ENCODE data around the gene SDK2.
"Not testable (repeated sequence)": the region's sequence is repeated elsewhere in the genome, so short reads cannot be mapped to it uniquely, and the experiment has no call there.

The SDK2 gene

DNA sequence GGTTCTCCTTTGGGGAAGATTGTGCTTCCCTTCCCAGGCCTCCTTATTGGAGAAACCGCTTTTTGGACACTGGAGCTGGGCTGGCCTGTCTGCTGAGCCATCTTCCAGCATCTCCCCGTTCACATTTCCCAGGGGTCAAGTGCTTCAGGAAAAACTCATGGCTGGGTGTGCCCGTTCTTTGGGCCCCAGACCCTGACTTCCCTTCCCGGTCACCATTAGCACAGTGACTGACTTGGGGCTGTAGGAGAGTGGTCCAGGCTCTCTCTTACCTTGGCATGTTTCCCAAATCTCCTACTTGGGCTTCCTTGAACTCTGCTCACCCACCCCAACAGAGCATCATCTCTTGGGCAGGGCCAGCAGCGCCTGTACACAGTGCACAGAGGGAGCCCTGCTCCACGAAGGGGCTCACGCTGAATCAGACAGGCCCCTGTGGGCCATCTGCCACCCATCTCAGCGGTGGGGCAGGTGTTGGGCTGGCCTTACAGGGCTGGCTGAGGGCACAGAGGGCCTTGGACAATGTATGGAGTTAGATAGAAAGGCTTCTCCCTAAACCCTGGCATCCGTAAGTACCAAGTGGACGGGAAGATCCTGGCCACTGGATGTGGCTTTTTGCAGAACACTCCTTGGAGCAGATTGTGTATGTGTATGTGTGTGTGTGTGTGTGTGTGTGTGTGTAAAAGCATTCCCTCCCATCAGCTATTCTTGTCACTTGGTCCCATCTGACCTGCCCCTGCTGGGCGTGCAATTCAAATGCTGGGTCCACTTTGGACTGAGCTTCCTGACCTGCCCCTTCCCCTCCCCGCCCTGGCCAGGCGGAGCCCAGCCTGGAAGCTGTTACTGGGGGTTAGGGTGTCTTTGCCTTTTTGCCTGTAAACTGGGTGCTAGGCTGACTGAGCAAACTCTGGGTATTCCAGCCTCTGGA, 307.6 kb downstream of the SDK2 start:
- no peak for DNase-seq

DNA sequence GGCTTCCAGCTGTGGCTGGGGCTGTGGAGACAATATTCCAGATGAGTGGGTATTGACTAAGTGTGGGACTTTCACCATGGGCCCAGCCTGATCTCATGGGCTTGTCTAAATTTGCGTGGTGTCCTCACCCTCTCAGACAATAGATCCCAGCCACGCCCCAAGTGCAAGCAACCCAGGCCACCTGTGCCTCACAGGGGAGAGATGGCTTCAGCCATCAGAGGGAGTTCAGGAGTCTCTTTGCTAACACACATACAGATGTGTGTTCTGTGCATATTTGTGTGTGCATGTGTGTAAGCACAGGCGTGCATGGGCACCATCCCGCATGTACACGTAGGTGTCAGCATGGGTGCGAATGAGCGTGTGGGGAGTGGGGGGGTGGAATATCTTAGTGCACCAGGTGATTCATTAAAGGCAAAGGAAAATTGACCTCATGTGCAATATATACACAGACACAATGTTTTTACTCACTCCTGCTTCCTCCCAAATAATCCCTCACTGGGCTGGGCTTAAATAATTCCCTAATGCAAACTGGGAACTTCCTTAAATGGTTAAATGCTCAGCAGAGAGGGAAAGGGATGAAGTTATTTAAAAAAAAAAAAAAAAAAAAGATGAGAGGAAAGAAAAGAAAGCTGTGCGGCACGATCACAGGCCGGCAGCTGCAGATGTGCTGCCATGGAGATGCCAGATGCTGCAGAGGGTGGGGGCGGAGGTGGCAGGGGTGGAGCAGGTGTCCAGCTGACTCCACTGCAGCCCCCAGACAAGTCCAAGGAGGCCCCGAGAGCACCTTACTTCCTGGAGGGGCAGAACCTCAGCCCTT, 308.4 kb downstream of the SDK2 start:
- DNase-seq: no peak

DNA sequence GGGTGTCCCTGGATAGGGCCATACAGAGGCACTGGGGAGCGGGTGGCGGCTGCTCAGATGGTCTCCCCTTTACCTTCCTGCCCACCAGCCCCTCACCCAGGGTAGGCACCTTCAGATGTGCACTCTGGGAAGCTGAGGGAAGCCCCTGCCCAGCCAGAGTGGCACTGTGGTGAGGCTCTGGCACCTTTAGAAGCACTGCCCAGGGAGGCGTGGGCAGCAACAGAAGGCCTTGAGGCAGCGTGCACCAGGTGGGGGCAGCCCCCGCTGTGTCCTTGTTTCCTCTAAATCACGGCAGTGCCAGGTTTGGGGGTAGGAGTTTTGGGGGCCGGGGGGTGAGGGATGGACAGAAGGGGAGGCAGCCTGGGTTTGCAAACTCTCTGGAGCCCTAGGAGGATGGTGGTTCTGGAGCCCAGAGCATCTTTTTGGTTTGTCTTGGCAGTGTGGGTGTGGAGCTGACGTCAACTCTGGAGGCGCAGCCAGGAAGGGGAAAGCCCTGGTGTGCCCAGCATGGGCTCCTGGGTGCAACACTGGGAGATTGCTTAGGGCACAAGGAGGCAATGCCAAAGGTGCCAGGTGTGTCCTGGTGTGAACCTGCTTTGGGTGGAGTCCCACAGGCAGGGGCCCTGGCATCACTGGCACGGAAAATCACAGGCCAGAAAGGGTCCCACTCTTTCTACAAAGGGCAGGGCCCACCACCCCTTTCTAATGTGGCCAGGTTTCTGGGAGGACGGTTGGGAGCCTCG, 309.3 kb downstream of the SDK2 start:
- DNase-seq: no peak

DNA sequence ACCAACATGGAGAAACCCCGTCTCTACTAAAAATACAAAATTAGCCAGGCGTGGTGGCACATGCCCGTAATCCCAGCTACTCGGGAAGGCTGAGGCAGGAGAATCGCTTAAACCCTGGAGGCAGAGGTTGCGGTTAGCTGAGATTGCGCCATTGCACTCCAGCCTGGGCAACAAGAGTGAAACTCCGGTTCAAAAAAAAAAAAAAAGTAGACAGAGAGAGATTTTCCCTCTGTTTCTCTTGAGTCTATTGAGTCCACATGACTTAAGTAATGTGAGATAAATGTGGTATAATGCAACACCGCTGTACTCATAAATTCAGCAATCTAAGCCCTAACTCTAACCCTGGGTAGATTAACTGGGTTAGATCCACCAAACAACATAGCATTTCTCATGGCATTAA, 310.8 kb downstream of the SDK2 start:
- DNase-seq: not testable (repeated sequence)

DNA sequence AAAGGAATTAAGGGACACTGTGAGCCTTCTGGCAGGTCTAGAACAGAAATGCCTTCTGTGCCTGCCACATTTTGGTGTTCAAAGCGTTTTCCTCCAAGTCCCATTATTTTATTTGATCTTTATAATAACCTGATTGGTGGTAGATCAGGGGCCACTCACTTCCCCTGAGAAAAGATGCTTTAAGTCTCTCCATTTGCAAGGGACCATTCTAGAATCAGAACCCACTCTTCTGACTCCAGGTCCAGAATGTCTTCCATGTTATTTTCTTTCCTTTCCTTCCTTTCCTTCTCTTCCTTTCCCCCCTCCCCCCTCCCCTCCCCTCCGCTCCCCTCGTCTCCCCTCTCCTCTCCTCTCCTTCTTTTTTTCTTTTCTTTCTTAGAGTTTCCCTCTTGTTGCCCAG, 313.2 kb downstream of the SDK2 start:
- DNase-seq: no peak

DNA sequence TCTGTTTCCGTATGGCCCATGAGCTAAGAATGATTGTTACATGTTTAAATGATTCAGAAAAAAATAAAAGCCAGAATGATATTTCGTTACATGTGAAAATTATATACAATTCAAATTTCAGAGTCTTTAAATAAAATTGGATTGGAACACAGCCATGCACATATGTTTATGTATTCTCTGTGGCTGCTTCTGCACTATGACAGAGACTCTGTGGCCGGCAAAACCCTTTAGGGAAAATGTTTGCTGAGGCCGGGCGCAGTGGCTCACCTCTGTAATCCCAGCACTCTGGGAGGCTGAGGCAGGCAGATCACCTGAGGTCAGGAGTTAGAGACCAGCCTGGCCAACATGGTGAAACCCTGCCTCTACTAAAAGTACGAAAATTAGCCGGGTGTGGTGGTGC, 316.6 kb downstream of the SDK2 start:
- no peak for DNase-seq

DNA sequence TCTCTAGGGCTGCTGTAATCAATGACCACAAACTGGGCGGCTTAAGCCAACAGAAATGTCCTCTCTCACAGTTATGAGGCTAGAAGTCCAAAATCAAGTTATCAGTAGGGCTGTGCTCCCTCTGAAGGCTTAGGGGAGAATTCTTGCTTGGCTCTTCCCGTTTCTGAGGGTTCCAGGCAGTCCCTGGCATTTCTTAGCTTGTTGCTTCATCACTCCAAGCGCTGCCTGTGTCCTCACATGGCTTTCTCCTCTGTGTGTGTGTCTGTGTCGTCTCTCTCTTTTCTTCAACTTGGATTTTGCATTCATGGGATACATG, 318.8 kb downstream of the SDK2 start:
- DNase-seq: no peak

DNA sequence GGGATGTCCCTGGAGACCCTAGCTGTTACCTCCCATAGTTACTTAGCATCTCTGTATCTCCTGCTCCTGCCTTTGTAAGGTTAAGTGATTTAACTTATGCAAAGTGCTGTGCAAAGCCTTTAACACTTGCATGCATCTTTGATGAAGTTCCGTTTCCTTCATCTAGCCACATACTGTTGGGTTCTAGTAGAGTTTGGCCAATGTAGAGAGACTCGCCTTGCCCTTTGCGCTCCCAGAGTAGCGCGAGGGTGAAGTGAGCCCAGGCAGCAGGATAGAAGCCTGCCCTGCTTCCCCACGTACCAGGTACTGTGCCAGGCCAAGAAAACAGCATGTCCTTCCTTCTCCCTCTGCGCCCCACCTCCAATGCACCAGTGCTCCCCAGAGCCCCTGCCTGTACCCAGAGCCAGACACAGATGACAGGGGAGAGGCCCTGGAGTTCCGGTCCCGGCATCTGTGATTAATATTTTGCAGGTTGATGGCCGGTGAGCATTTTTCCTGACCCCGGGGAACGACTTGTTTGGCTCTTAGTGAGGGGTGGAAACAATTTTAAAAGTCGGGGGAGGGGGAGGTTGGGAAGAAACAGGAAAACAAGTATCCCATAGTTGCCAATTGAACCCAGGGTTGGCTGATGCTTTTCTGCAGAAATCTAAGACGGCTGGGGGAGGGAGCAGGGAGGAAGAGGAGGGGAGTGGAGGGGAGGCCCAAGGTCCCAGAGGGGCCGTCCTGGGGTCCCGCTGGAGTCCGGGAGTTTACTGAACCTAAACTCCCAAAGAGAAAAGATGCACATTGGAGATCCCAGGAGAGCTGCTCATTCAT, 319.3 kb downstream of the SDK2 start:
- DNase-seq: no peak

DNA sequence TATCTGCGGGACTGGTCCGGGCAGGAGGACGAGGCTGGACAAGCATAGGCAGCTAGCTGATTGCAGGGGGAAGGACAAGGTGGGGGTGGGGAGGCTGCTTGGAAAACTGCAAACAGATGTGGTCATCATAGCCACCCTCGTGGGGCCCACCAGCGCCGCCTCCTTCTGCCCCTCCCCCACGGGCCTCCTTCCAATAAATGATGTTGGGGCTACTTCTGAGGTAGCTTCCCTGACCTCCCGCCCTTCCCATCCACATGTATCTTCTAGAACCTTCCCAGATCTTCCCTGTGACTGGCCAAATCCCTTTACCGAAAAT, 320.1 kb downstream of the SDK2 start:
- DNase-seq: no peak

DNA sequence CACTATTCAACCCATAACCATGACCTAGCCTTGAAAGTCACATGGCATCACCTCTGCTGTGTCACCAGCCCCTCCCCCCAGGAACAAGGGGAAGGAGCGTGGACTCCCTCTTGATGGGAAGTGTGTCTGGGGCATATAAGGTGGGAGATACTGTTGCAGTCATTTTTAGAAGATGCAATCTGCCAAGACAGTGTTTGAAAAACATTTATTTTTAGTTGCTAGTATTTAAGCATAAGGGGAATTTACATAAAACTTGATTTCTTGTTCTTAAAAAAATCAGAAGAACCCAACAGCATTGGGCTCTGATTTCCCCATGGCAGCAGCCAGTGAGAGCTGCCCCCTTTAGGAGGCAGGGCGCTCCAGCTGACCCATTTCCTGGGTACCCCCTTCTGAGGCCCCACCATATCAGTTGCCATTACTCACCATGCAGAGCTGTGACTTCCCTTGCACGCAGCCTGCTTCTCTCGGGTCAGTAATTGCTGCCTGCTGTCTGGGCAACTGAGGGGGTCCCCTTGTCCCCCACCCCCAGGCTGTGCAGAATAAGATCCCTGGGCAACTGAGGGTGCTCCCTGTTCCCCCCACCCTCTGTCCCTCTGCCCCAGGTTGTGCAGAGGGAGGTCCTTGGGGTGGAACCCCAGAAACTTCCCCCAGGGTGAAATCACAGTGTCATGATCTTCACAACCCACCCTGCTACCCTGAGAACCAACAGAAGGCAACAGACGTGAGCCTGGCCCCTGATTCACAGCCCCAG, 320.7 kb downstream of the SDK2 start:
- no peak for DNase-seq

DNA sequence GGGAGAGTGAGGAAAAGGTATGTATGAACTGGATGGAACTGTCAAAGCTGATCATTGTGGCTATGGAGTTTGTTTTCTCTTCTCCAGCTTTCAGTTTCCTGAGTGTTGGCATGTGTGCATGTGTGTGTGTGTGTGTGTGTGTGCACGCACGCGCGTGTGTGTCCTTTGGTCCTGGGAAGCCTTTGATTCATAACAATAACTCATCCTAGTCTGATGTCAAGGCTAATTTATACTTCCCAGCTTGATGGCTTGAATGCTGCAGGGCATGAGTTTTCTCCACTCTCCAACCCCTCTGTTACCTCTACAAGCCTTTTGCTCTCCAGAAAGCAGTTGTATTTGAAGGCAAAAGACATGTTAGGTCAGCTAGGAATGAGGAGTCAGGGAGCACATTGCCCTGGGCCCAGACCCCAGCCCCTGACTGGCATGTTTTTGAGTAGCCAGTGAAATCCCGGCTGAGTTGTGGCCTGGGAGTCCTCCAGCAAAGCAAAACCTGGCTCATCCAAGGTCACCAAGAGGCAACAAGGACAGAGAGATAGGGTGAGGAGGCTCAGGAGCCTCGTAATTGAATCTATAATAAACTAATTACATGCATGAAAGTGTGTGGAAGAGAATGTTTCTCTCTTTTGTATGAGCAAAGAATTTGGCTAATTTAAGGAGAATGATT, 323.5 kb downstream of the SDK2 start:
- no peak for DNase-seq

DNA sequence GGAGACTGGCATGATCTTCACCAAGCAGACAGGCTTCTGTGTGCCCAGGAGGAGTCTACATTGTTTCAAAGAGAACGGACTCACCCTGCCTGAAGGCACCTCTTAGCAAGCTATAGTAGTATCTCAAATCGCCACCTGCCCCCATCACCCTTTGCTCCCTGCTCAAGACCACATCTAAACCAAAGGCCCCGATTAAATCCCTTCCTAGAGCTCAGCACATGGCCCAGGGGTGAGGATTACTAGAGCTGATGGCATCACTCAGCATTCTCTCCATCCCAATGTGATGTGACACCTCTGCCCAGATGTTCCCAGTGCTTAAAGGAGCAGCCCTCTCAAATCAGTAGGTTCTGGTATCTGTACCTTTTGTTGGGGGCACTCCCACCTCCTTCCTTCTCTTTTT, 324.5 kb downstream of the SDK2 start:
- DNase-seq: no peak

DNA sequence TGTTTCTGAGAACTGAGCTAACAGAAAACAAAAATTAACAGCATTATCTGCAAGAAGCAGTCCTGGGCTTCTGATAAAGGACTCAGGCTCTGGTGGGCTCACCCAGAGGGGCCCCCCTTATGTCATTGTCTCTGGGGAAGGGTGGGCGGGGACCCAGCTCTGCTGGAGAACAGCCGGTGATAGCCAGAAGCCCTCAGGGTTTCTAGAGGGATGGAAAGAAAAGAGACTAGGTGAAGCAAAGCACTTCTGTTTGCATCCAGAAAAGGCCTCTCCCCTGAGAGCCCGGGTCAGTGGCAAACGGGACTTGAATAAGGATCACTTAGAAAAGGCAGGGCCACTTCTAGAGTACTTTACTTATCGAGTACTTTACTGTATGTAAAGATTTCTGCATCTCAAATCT, 325.4 kb downstream of the SDK2 start:
- no peak for DNase-seq

DNA sequence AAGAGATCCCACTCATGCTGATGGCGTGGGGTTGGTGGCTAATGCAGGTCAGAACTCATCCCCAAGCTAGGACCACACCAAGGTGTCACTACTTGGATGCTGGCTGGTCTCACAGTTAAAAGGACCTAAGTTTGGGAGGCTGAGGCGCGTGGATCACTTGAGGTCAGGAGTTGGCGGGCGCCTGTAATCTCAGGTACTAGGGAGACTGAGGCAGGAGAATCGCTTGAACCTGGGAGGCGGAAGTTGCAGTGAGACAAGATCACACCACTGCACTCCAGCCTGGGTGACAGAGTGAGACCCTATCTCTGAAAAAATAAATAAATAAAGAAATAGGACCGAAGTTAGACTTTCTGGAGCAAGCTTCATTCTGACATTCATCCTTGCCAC, 325.8 kb downstream of the SDK2 start:
- DNase-seq: no peak

DNA sequence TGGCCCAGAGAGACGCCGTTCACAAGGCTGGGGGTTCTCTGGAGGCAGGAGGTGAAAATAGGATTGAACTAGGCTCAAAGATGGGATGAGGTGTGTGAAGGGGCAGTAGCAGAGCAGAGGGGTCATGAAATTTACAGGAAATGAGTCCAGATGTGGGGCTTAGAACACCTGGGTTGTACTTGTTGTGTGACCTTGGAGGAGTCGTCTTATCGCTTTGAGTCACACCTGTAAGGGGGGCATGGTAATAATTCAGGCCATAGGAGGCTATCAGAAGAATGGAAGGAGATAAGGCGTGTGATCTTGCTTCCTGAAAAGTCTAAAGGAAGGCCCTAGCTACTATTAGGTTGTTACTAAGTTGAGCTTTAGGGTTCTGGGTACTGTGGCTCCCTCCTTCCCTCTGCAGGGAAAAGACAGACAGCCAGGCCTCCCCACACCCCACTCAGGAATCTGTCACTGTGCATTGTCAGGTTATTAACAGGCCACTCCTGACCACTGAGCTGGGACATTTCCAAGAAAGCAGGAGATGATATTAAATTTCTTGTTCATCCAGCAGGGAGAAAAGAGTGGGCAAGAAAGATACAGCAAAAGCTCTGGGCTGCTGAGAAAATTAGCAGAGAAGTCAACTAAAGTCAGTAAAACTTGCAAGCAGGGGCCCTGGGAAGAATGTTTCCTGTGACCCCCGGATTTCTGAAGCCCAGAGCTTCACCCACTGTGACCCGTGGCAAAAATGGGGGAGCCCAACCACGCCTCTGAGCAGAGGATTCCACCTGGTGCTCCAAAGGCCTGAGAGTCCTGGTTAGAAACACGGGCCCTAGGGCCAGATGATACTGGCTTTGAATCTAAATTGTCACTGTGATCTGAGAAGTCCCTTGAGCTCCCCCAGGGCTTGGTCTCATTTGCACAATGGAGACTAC, 326.5 kb downstream of the SDK2 start:
- DNase-seq: no peak

DNA sequence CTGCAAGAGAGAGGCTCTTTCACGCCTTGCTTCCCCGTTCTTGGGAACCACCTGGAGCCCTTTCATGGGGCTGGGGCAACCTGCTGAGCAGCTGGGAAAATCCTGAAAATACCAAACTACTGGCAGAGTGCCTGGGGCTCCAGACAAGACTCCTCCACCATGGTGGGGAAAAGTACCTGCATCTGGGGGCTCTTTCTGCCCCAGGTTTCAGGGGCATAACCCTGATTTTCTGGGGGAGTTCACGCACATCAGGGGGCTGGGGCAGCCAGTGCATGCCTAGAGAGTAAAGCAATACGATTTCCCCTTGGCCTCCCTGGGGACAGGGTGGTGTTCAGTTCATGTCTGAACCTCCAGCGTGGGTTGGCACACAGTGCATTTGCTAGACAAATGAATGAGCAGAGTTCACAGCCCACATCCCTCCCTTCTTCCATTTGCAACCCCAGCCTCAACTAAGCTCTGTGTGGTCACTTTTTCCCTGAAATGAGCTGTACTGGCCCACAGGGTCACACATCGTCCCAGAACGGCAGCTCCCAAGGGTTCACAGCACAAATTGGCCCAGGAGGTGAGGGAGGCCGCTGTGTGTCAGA, 327.2 kb downstream of the SDK2 start:
- DNase-seq: no peak

DNA sequence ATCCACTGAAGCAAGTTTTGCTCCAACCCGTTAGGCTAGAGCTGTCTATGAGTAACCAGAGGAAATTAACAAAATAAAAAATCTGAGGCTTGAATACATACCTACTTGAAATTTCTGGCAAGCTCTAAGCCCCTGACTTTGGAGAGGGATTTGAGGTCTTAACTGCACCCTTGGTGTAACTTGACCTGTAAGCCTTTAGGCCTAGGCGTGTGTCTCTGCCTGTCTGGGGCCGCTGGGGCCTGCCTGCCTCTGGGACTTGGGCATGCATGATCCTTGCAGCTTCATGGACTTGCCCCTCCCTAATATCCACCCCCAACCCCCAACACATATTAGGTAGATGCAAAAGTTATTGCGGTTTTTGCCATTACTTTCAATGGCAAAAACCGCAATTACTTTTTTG, 328.8 kb downstream of the SDK2 start:
- DNase-seq: no peak

DNA sequence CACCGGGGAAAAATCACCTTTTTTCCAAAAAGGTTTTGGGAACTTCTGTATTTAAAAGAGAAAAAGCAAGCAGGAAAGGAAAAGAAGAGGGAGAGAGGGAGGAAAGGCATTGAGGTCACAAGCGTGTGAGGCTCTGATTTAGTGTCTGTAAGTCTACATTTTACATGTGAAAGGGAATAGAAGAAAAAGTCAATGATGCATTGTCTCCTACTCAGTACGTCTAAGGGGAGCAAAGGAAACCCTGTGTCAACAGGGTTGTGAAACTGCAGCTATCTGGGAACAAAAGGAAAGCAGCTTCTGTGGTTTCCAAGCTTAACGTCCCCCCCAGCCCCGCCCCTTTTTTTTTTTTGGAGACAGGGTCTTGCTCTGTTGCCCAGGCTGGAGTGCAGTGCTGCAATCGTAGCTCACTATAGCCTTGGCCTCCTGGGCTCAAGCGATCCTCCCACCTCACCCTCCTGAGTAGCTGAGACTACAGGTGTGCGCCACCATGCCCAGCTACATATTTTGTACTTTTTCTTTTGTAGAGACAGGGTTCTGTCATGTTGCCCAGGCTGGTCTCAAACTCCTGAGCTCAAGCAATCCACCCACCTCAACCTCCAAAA, 330.6 kb downstream of the SDK2 start:
- DNase-seq: no peak

DNA sequence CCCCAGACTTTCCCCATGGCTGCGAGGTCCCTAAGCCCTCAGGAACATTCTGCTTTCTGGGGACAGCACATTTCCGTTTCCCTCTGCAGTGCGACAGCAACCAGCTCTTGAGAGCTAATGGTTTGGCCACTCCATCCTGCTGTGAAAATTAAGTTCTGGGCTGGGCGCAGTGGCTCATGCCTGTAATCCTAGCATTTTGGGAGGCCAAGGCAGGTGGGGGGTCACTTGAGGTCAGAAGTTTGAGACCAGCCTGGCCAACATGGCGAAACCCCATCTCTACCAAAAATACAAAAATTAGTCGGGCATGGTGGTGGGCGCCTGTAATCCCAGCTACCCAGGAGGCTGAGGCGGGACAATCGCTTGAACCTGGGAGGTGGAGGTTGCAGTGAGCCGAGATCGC, 331.4 kb downstream of the SDK2 start:
- not testable (repeated sequence) for DNase-seq

Data from GF-D8 (cell line).